PFSK-1 (cell line): Measurements from ENCODE around the gene ADAT3.
A peak's percentile ranks its signal among the peaks of the same experiment; 100 is the strongest.

Experiments used
- FOXP2 ChIP-seq: optimal IDR thresholded peaks from 2 replicates; pipeline ENCODE3; 2011; ENCODE audit warnings: borderline replicate concordance, control low read depth, inconsistent platforms; ENCODE audit not compliant: insufficient read depth; ENCODE audit errors: extremely low read length, extremely low read depth
- POLR2AphosphoS5 ChIP-seq: IDR thresholded peaks from 2 replicates; pipeline ENCODE4 v1.6.1; 2012; ENCODE audit warnings: low read depth, mild to moderate bottlenecking, control low read depth, low read length, moderate library complexity
- REST ChIP-seq, 2 experiments: IDR thresholded peaks; 2 replicates each; pipeline versions ENCODE4 v1.6.1 to v1.8.0; 2011 to 2012; ENCODE audit warnings: low read depth in 2 of 2, low read length in 2 of 2, control low read depth in 1 of 2, inconsistent platforms in 1 of 2, mild to moderate bottlenecking in 1 of 2, moderate library complexity in 1 of 2; ENCODE audit not compliant: insufficient read depth in 1 of 2
- SIN3A ChIP-seq: IDR thresholded peaks from 2 replicates; pipeline ENCODE4 v1.6.1; 2012; ENCODE audit warnings: mild to moderate bottlenecking, low read length, moderate library complexity, borderline replicate concordance; ENCODE audit not compliant: insufficient read depth
- TAF1 ChIP-seq: IDR thresholded peaks from 2 replicates; pipeline ENCODE4 v1.6.1; 2012; ENCODE audit warnings: low read length, control low read depth, borderline replicate concordance; ENCODE audit not compliant: insufficient read depth

- TF ChIP-seq POLR2AphosphoS5: peak; percentile 30; the same call in 1 of the 2 replicates
- TF ChIP-seq TAF1: no peak
- no peak for TF ChIP-seq SIN3A
- TF ChIP-seq REST (IDR thresholded peaks at IDR 0.05; ENCODE audit: insufficient read depth in 1 of 2, low read depth in 2 of 2, low read length in 2 of 2): no peak
- TF ChIP-seq FOXP2: peak; percentile 14
Measured at GRCh38 chr19:1941146-1942077, 36.2 kb downstream of the ADAT3 start, which contains the start of gene CSNK1G2.
